ENCODE results near the gene EIF4G2. TPM values are rescaled to one million over a fixed set of nuclear protein-coding genes. Genes with fewer than 3 reads are reported as not detected.

EIF4G2 gene
- total and polyA plus RNA-seq, 10 of the 15 experiments (the other 5 are each of a cell fraction or from before 2014, with no cell fraction given) = 210 to 1,104 (median 713) TPM

DNA sequence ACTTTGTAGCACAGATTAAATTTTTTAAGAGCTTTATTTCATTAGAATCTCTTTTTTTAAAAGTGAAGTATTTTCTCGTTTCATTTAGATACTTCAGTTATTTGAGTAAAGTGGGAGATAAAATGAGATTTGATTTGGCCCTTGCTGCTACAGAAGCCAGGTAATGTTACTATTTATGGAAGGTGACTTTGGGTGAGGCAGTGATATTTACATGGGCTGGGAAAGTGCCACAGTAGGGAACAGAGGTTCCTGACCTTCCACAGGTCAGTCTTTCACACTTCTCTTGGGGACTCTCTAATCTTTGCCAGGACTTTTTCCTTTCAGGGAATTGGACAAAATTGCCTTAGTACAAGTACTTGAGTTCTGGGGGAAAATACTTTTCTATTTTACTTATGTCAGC is 37.3 kb downstream of the EIF4G2 start (continued):
- TF ChIP-seq, protein P1, sequence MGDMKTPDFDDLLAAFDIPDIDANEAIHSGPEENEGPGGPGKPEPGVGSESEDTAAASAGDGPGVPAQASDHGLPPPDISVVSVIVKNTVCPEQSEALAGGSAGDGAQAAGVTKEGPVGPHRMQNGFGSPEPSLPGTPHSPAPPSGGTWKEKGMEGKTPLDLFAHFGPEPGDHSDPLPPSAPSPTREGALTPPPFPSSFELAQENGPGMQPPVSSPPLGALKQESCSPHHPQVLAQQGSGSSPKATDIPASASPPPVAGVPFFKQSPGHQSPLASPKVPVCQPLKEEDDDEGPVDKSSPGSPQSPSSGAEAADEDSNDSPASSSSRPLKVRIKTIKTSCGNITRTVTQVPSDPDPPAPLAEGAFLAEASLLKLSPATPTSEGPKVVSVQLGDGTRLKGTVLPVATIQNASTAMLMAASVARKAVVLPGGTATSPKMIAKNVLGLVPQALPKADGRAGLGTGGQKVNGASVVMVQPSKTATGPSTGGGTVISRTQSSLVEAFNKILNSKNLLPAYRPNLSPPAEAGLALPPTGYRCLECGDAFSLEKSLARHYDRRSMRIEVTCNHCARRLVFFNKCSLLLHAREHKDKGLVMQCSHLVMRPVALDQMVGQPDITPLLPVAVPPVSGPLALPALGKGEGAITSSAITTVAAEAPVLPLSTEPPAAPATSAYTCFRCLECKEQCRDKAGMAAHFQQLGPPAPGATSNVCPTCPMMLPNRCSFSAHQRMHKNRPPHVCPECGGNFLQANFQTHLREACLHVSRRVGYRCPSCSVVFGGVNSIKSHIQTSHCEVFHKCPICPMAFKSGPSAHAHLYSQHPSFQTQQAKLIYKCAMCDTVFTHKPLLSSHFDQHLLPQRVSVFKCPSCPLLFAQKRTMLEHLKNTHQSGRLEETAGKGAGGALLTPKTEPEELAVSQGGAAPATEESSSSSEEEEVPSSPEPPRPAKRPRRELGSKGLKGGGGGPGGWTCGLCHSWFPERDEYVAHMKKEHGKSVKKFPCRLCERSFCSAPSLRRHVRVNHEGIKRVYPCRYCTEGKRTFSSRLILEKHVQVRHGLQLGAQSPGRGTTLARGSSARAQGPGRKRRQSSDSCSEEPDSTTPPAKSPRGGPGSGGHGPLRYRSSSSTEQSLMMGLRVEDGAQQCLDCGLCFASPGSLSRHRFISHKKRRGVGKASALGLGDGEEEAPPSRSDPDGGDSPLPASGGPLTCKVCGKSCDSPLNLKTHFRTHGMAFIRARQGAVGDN (IDR thresholded peaks at IDR 0.05) = no peak
- TF ChIP-seq YBX1 (IDR thresholded peaks at IDR 0.05) = no peak
- TF ChIP-seq, protein P2, sequence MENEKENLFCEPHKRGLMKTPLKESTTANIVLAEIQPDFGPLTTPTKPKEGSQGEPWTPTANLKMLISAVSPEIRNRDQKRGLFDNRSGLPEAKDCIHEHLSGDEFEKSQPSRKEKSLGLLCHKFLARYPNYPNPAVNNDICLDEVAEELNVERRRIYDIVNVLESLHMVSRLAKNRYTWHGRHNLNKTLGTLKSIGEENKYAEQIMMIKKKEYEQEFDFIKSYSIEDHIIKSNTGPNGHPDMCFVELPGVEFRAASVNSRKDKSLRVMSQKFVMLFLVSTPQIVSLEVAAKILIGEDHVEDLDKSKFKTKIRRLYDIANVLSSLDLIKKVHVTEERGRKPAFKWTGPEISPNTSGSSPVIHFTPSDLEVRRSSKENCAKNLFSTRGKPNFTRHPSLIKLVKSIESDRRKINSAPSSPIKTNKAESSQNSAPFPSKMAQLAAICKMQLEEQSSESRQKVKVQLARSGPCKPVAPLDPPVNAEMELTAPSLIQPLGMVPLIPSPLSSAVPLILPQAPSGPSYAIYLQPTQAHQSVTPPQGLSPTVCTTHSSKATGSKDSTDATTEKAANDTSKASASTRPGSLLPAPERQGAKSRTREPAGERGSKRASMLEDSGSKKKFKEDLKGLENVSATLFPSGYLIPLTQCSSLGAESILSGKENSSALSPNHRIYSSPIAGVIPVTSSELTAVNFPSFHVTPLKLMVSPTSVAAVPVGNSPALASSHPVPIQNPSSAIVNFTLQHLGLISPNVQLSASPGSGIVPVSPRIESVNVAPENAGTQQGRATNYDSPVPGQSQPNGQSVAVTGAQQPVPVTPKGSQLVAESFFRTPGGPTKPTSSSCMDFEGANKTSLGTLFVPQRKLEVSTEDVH (IDR thresholded peaks at IDR 0.05; ENCODE audit: low read depth, partially characterized antibody) = no peak
- no peak for TF ChIP-seq KLF5 (IDR thresholded peaks at IDR 0.05; ENCODE audit: partially characterized antibody)
- no peak for TF ChIP-seq TAF1 (IDR thresholded peaks at IDR 0.05; ENCODE audit: borderline replicate concordance, low read depth, low read length)
- TF ChIP-seq TCF12 (IDR thresholded peaks at IDR 0.05; ENCODE audit: low read depth, low read length) = no peak
- no peak for TF ChIP-seq NR2F1 (conservative IDR thresholded peaks at IDR 0.05)
- no peak for TF ChIP-seq MTA3 (IDR thresholded peaks at IDR 0.05; ENCODE audit: borderline replicate concordance, low read length)
- TF ChIP-seq NFYA (IDR thresholded peaks at IDR 0.05; ENCODE audit: borderline replicate concordance, low read depth, low read length) = no peak
- TF ChIP-seq RCOR1 (conservative IDR thresholded peaks at IDR 0.05; ENCODE audit: low read depth, low read length) = no peak
- TF ChIP-seq, protein P3, sequence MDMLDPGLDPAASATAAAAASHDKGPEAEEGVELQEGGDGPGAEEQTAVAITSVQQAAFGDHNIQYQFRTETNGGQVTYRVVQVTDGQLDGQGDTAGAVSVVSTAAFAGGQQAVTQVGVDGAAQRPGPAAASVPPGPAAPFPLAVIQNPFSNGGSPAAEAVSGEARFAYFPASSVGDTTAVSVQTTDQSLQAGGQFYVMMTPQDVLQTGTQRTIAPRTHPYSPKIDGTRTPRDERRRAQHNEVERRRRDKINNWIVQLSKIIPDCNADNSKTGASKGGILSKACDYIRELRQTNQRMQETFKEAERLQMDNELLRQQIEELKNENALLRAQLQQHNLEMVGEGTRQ (IDR thresholded peaks at IDR 0.05; ENCODE audit: borderline replicate concordance, low read depth, low read length) = no peak

Data from GM12878 (cell line).